H1 (cell line): ENCODE measurements around the gene TMEM229B. TPM values are rescaled to one million over a fixed set of nuclear protein-coding genes. Genes with fewer than 3 reads are reported as not detected.

Source experiments
- CTCF ChIA-PET: fragments of 300-600 bp; sonication (Branson Sonifier 250); formaldehyde crosslinking; loops from one replicate; lab custom pipeline; 2021; ENCODE audit not compliant: partially characterized antibody; lab: Charles Lee
- POLR2A ChIA-PET: fragments of 300-600 bp; sonication (Branson Sonifier 250); formaldehyde crosslinking; loops from one replicate; lab custom pipeline; 2021; ENCODE audit warnings: inconsistent platforms; ENCODE audit not compliant: partially characterized antibody; lab: Charles Lee
- DNase-seq, 2 experiments: peaks; one replicate each; pipeline versions ENCODE4 v3.0.0 to v3.0.0-alpha.2; 2010 to 2022; ENCODE audit warnings: low spot score in 2 of 2, low read depth in 1 of 2, mixed read lengths in 1 of 2
- FAIRE-seq: peaks from 2 replicates; lab custom pipeline; 2011; peaks lifted over from hg19 to GRCh38; lab: Jason Lieb, UNC
- H2AFZ ChIP-seq: 2 replicates; pipeline ENCODE4 v1.8.1; 2012; ENCODE audit warnings: low read length, inconsistent platforms
- H2AK5ac ChIP-seq: 2 replicates; pipeline ENCODE4 v1.6.1; 2013; ENCODE audit warnings: low read depth, low read length
- H2BK120ac ChIP-seq: replicated peaks from 2 replicates; pipeline ENCODE3; 2013; ENCODE audit warnings: low read depth, low read length, inconsistent platforms
- H2BK12ac ChIP-seq: 2 replicates; pipeline ENCODE4 v1.6.1; 2013; ENCODE audit warnings: low read depth, low read length
- H2BK15ac ChIP-seq: 2 replicates; pipeline ENCODE4 v1.6.1; 2013; ENCODE audit warnings: low read length
- H2BK20ac ChIP-seq: 2 replicates; pipeline ENCODE4 v1.6.1; 2013; ENCODE audit warnings: low read length
- H2BK5ac ChIP-seq: 2 replicates; pipeline ENCODE4 v1.6.1; 2013; ENCODE audit warnings: low read depth, low read length
- H3K14ac ChIP-seq: 2 replicates; pipeline ENCODE4 v1.6.1; 2013; ENCODE audit warnings: inconsistent platforms; ENCODE audit not compliant: insufficient read length
- H3K18ac ChIP-seq: 2 replicates; pipeline ENCODE4 v1.6.1; 2013; ENCODE audit warnings: low read length; ENCODE audit errors: extremely low read depth
- H3K23ac ChIP-seq: 2 replicates; pipeline ENCODE4 v1.6.1; 2013; ENCODE audit warnings: inconsistent platforms; ENCODE audit not compliant: insufficient read length
- H3K23me2 ChIP-seq: 2 replicates; pipeline ENCODE4 v1.6.1; 2013; ENCODE audit warnings: low read depth, low read length
- H3K27ac ChIP-seq: 2 replicates; pipeline ENCODE4 v1.6.1; 2011; ENCODE audit warnings: low read depth, low read length, inconsistent platforms
- H3K27me3 ChIP-seq, 4 experiments: replicated peaks in 1 of 4; 1 replicate in 1 of 4; 2 replicates in 3 of 4; pipeline versions ENCODE4 v1.6.1 to v1.8.1; 2011 to 2013; ENCODE audit warnings: low read length in 3 of 4, mild to moderate bottlenecking in 3 of 4, inconsistent platforms in 2 of 4, mixed read lengths in 2 of 4, moderate library complexity in 1 of 4; ENCODE audit not compliant: control insufficient read depth in 3 of 4, insufficient read depth in 3 of 4; ENCODE audit errors: extremely low read depth in 1 of 4
- H3K36me3 ChIP-seq, 4 experiments: 2 replicates each; pipeline versions ENCODE4 v1.6.1 to v1.8.1; 2011 to 2013; ENCODE audit warnings: mild to moderate bottlenecking in 4 of 4, low read length in 3 of 4, moderate library complexity in 2 of 4, control low read depth in 1 of 4, inconsistent platforms in 1 of 4; ENCODE audit not compliant: insufficient read depth in 4 of 4, control insufficient read depth in 2 of 4
- H3K4ac ChIP-seq: replicated peaks from 2 replicates; pipeline ENCODE3; 2013; ENCODE audit warnings: low read length, low read depth, mixed read lengths, inconsistent platforms; ENCODE audit not compliant: insufficient read length
- H3K4me1 ChIP-seq, 4 experiments: replicated peaks in 1 of 4; 1 replicate in 1 of 4; 2 replicates in 3 of 4; pipeline versions ENCODE4 v1.6.1 to v1.8.1; 2011 to 2013; ENCODE audit warnings: low read length in 3 of 4, inconsistent platforms in 2 of 4, mixed read lengths in 1 of 4; ENCODE audit not compliant: insufficient read depth in 4 of 4, control insufficient read depth in 3 of 4
- H3K4me2 ChIP-seq, 2 experiments: 2 replicates each; pipeline versions ENCODE4 v1.6.1 to v1.8.1; 2011 to 2013; ENCODE audit warnings: low read depth in 2 of 2, low read length in 2 of 2, control low read depth in 1 of 2, inconsistent platforms in 1 of 2, mild to moderate bottlenecking in 1 of 2; ENCODE audit not compliant: insufficient read depth in 1 of 2
- H3K4me3 ChIP-seq, 4 experiments: fragments of 200-600, 300-600 bp in 1 of 4; sonication (generic), shearing (Covaris generic), sonication (Bioruptor Twin) in 1 of 4; 2 replicates each; pipeline versions ENCODE4 v1.5.1 to v1.8.1; 2011 to 2016; ENCODE audit warnings: low read length in 4 of 4, low read depth in 3 of 4, control low read depth in 2 of 4, inconsistent platforms in 2 of 4, mild to moderate bottlenecking in 2 of 4, mixed read lengths in 1 of 4, moderate library complexity in 1 of 4; ENCODE audit not compliant: insufficient read depth in 2 of 4; ENCODE audit errors: extremely low read depth in 1 of 4
- H3K56ac ChIP-seq: replicated peaks from 2 replicates; pipeline ENCODE3; 2013; ENCODE audit warnings: low read depth, mild to moderate bottlenecking, mixed read lengths, low read length, inconsistent platforms; ENCODE audit not compliant: insufficient read length
- H3K79me1 ChIP-seq: 2 replicates; pipeline ENCODE4 v1.6.1; 2013; ENCODE audit warnings: low read depth, low read length, control low read depth
- H3K79me2 ChIP-seq, 2 experiments: 2 replicates each; pipeline versions ENCODE4 v1.6.1 to v1.8.1; 2012 to 2013; ENCODE audit warnings: low read length in 2 of 2, mild to moderate bottlenecking in 2 of 2, inconsistent platforms in 1 of 2; ENCODE audit not compliant: insufficient read depth in 2 of 2, control insufficient read depth in 1 of 2
- H3K9ac ChIP-seq, 4 experiments: replicated peaks in 1 of 4; 1 replicate in 1 of 4; 2 replicates in 3 of 4; pipeline versions ENCODE4 v1.6.1 to v1.8.1; 2011 to 2013; ENCODE audit warnings: low read depth in 3 of 4, low read length in 3 of 4, control low read depth in 2 of 4, mild to moderate bottlenecking in 2 of 4, moderate library complexity in 2 of 4, inconsistent platforms in 1 of 4; ENCODE audit errors: extremely low read depth in 1 of 4
- H3K9me3 ChIP-seq, 2 experiments: 2 replicates each; pipeline versions ENCODE4 v1.6.1 to v1.8.1; 2012 to 2013; ENCODE audit warnings: mild to moderate bottlenecking in 2 of 2, moderate library complexity in 2 of 2, control low read depth in 1 of 2, inconsistent platforms in 1 of 2, low read depth in 1 of 2, low read length in 1 of 2, mixed read lengths in 1 of 2; ENCODE audit not compliant: insufficient read depth in 2 of 2
- H4K20me1 ChIP-seq, 2 experiments: replicated peaks in 1 of 2; 2 replicates each; pipeline versions ENCODE3 to v1.8.1; 2011 to 2013; ENCODE audit warnings: inconsistent platforms in 2 of 2, low read length in 2 of 2, mild to moderate bottlenecking in 1 of 2; ENCODE audit not compliant: insufficient read depth in 2 of 2, control insufficient read depth in 1 of 2
- H4K5ac ChIP-seq: 2 replicates; pipeline ENCODE4 v1.6.1; 2013; ENCODE audit warnings: low read length, low read depth, mixed read lengths, inconsistent platforms; ENCODE audit not compliant: insufficient read length
- H4K8ac ChIP-seq: 2 replicates; pipeline ENCODE4 v1.8.0; 2013; ENCODE audit warnings: mild to moderate bottlenecking, moderate library complexity, low read length, inconsistent platforms; ENCODE audit not compliant: insufficient read depth; ENCODE audit errors: extremely low read depth
- H4K91ac ChIP-seq: replicated peaks from 2 replicates; pipeline ENCODE3; 2013; ENCODE audit warnings: low read length, mixed read lengths, inconsistent platforms; ENCODE audit not compliant: insufficient read length
- CHD2 ChIP-seq: IDR thresholded peaks from 2 replicates; pipeline ENCODE4 v1.6.1; 2012; ENCODE audit warnings: low read length, improper control_type of control experiment
- PHF8 ChIP-seq: fragments of 200-600 bp; sonication (generic); conservative IDR thresholded peaks from 2 replicates; pipeline ENCODE4 v1.7.1; 2012; ENCODE audit warnings: low read depth, mild to moderate bottlenecking, inconsistent platforms, low read length, moderate library complexity
- SUZ12 ChIP-seq: fragments of 200-600 bp; sonication (generic); IDR thresholded peaks from 2 replicates; pipeline ENCODE4 v1.6.1; 2012; ENCODE audit warnings: mild to moderate bottlenecking, inconsistent platforms, low read length, moderate library complexity, mixed read lengths
- WGBS, 2 experiments: shearing (Covaris generic) in 1 of 2; methylation state at CpG; one replicate each; pipeline versions ENCODE4 v1.1.6 to v1.1.7; 2013 to 2015; ENCODE audit warnings: low lambda C conversion rate in 2 of 2, mixed read lengths in 2 of 2, inconsistent platforms in 1 of 2, low coverage in 1 of 2, missing lambda C conversion rate in 1 of 2; ENCODE audit not compliant: insufficient replicate concordance in 2 of 2, insufficient coverage in 1 of 2, insufficient read length in 1 of 2; ENCODE audit errors: extremely low coverage in 1 of 2, missing lambda C conversion rate in 1 of 2; 5-methylcytosine and 5-hydroxymethylcytosine counted together
- polyA plus RNA-seq, 7 experiments: library from polyadenylated mRNA; depleted of rRNA in 3 of 7; stranded (reverse) in 5 of 7; unstranded in 2 of 7; fragments of >200 nt in 5 of 7; fragments of 200-250 nt in 2 of 7; gene quantifications; 1 replicate in 5 of 7; 2 replicates in 1 of 7; 4 replicates in 1 of 7; pipeline versions ENCODE4 v1.2.1 to v1.2.3, GENCODE V29; 2011 to 2013; ENCODE audit warnings: missing spikeins in 2 of 7, mixed read lengths in 2 of 7
- total RNA-seq: library from RNA; stranded (reverse); fragmentation: NEBNext Ultra II Directional; extraction: Animal tissue kit (Norgen Biotek cat#: 25700); gene quantifications from 2 replicates; pipeline ENCODE4 v1.2.1, GENCODE V29; 2021

The TMEM229B gene
- total and polyA plus RNA-seq, 2 of the 8 experiments (the other 6 are each of a cell fraction or from before 2014, with no cell fraction given): 0.73 to 0.85 TPM

GRCh38 chr14:67461996-67462395 is 26.5 kb downstream of the TMEM229B start:
- no peak overlapping the region for H3K27ac ChIP-seq
- ChIA-PET POLR2A (no interaction called here), CTCF (interaction anchor here (1.0 to 7.1 kb wide), 8 partner anchors 10 to 109 kb away, joined by 3 to 68 read pairs (median 4); no protein-coding TSS in a partner anchor)
- no peak overlapping the region for H3K18ac ChIP-seq
- H3K23me2 ChIP-seq: no peaks in the 10 kb centered on the region; the same call in 1 of the 2 replicates
- no peak overlapping the region for H2BK20ac ChIP-seq
- no peak overlapping the region for H2AFZ ChIP-seq
- no peaks in the 10 kb centered on the region for H3K79me2 ChIP-seq
- peak overlapping the region; percentile 40; the same call in 1 of the 2 replicates for H2BK15ac ChIP-seq
- H3K56ac ChIP-seq: no peak overlapping the region
- no peak overlapping the region for H3K9ac ChIP-seq
- H3K4me2 ChIP-seq: no peak overlapping the region
- H3K79me1 ChIP-seq: no peaks in the 10 kb centered on the region
- no peak for TF ChIP-seq SUZ12
- no peak for TF ChIP-seq CHD2
- TF ChIP-seq PHF8: no peak
- H4K20me1 ChIP-seq: no peaks in the 10 kb centered on the region
- H3K23ac ChIP-seq: no peak overlapping the region
- H2BK12ac ChIP-seq: no peak overlapping the region
- no peak overlapping the region for H2AK5ac ChIP-seq
- DNase-seq (no peak), FAIRE-seq (no peak)
- WGBS, 2 experiments: 69% methylated on average over 1 of the region's 1 CpG; no CpG with 5 or more reads in 1 of the 2 experiments
- H3K4me3 ChIP-seq: no peak overlapping the region
- H4K91ac ChIP-seq: no peak overlapping the region
- no peak overlapping the region for H3K14ac ChIP-seq
- H4K8ac ChIP-seq: no peak overlapping the region
- no peak overlapping the region for H3K4ac ChIP-seq
- H3K36me3 ChIP-seq: no peaks in the 10 kb centered on the region
- H3K4me1 ChIP-seq: peaks cover 0 to 6% (median 1%) of the 10 kb centered on the region in 4 experiments; a peak in 3 of 7 replicates
- no peak overlapping the region for H2BK120ac ChIP-seq
- no peak overlapping the region for H2BK5ac ChIP-seq
- no peaks in the 10 kb centered on the region; a peak in 1 of 7 replicates for H3K27me3 ChIP-seq
- no peak overlapping the region for H4K5ac ChIP-seq
- no peaks in the 10 kb centered on the region for H3K9me3 ChIP-seq
